ENCODE data around the gene IFRD1.

The IFRD1 gene

GRCh38 chr7:112449902-112450806 is at the start of gene IFRD1:
TSS of gene IFRD1 (plus strand) at chr7:112450460. CDS start at chr7:112450689, 229 bp downstream.
- in situ Hi-C loops (cut with MboI; ENCODE audit: low sequenced_read_pairs), result no loop called here

GRCh38 chr7:112404321-112404720 is 45.9 kb upstream of the IFRD1 start:
- in situ Hi-C loops (cut with MboI; ENCODE audit: low sequenced_read_pairs), result no loop called here

- in situ Hi-C loops (cut with MboI; ENCODE audit: low sequenced_read_pairs), result no loop called here
These were observed 45.0 kb upstream of the IFRD1 start for GRCh38 chr7:112405286-112405685.

GRCh38 chr7:112407261-112407660 is 43.0 kb upstream of the IFRD1 start:
- in situ Hi-C loops (cut with MboI; ENCODE audit: low sequenced_read_pairs), result no loop called here

GRCh38 chr7:112410092-112410491 is 40.2 kb upstream of the IFRD1 start:
- in situ Hi-C loops (cut with MboI; ENCODE audit: low sequenced_read_pairs), result no loop called here

GRCh38 chr7:112411186-112411795 is 39.0 kb upstream of the IFRD1 start:
- in situ Hi-C loops (cut with MboI; ENCODE audit: low sequenced_read_pairs), result no loop called here

GRCh38 chr7:112414855-112415490 is 35.3 kb upstream of the IFRD1 start:
- in situ Hi-C loops (cut with MboI; ENCODE audit: low sequenced_read_pairs), result no loop called here

- in situ Hi-C loops (cut with MboI; ENCODE audit: low sequenced_read_pairs), result no loop called here
These were observed 34.1 kb upstream of the IFRD1 start for GRCh38 chr7:112416127-112416526.

- in situ Hi-C loops (cut with MboI; ENCODE audit: low sequenced_read_pairs), result no loop called here
These were observed 30.6 kb upstream of the IFRD1 start for GRCh38 chr7:112419543-112420130.

- in situ Hi-C loops (cut with MboI; ENCODE audit: low sequenced_read_pairs), result no loop called here
These were observed 29.9 kb upstream of the IFRD1 start for GRCh38 chr7:112420236-112420861.

- in situ Hi-C loops (cut with MboI; ENCODE audit: low sequenced_read_pairs), result no loop called here
These were observed 28.4 kb upstream of the IFRD1 start for GRCh38 chr7:112421666-112422486.

- in situ Hi-C loops (cut with MboI; ENCODE audit: low sequenced_read_pairs), result no loop called here
These were observed 27.3 kb upstream of the IFRD1 start for GRCh38 chr7:112422842-112423496.

- in situ Hi-C loops (cut with MboI; ENCODE audit: low sequenced_read_pairs), result no loop called here
These were observed 26.3 kb upstream of the IFRD1 start for GRCh38 chr7:112423987-112424386.

- in situ Hi-C loops (cut with MboI; ENCODE audit: low sequenced_read_pairs), result no loop called here
These were observed 22.3 kb upstream of the IFRD1 start for GRCh38 chr7:112427984-112428383.

GRCh38 chr7:112428715-112429114 is 21.5 kb upstream of the IFRD1 start:
- in situ Hi-C loops (cut with MboI; ENCODE audit: low sequenced_read_pairs), result no loop called here

- in situ Hi-C loops (cut with MboI; ENCODE audit: low sequenced_read_pairs), result no loop called here
These were observed 19.6 kb upstream of the IFRD1 start for GRCh38 chr7:112430649-112431048.

GRCh38 chr7:112431803-112432202 is 18.5 kb upstream of the IFRD1 start:
- in situ Hi-C loops (cut with MboI; ENCODE audit: low sequenced_read_pairs), result no loop called here

- in situ Hi-C loops (cut with MboI; ENCODE audit: low sequenced_read_pairs), result no loop called here
These were observed 17.0 kb upstream of the IFRD1 start for GRCh38 chr7:112433289-112433688.

GRCh38 chr7:112437072-112437471 is 13.2 kb upstream of the IFRD1 start:
- in situ Hi-C loops (cut with MboI; ENCODE audit: low sequenced_read_pairs), result no loop called here

GRCh38 chr7:112439476-112439875 is 10.8 kb upstream of the IFRD1 start:
- in situ Hi-C loops (cut with MboI; ENCODE audit: low sequenced_read_pairs), result no loop called here

Data from hTERT RPE-1 (cell line).